Activated CD4-positive, CD25-positive, alpha-beta regulatory T cell (primary cell): Measurements from ENCODE around the gene RAD18.

ENCODE experiments used
- DNase-seq, 4 experiments: peaks; one replicate each; lab custom pipeline; 2025; lab: John Stamatoyannopoulos, UW

Gene RAD18

DNA sequence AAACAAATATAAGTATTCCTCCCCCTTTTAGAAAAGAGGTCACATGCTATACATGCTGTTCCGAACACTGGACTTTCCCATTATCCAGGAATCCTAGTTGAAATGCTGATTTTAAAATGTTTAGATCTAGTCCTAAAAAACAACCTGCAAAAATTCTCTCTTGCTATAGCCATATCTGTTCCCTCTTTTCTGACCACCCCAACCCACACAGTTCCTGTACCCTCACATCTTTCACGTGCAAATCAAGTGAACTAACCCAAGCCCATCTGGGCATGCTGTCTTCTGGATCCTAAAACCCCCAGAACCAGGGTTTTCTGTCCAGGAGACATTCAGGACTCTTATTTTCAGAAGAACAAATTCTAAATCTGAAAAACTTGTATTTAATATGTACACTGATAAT, 67.4 kb downstream of the RAD18 start:
- DNase-seq, result no peak

DNA sequence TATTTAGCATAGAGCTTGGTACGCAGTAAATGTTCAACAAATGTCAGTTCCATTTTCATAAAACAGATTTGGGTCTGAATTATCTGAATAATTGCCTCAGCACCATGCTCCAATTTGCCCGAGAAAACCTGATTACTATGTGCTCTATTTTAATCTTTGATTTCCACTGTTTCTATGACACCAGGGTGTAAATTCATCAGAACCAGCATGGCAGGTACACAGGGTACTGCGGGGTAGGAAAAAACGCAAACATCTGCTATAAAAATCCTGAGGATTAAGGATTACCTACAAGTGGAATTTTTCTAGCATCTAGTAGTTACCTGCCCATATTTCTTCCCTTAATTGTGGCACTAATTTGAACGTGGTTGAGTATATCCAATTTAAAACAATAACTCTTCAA, 70.3 kb downstream of the RAD18 start:
- no peak for DNase-seq

DNA sequence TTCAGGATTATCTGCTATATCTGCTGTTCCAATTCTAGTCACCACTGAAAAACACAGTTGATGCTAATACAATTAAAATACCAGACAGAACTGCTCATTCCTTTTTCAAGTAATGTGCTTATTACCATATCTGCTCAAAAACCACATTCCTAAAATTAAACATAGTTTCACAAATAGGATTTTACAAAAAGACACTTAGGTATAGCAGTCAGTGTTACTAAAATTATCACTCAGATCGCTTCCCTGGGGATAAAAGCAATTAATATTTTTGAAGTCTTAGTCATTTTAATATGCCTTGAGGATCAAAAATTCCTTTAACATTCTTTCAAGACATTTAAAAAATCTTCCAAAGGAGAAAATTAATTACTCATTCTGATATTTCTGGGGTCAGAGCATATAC, 71.5 kb downstream of the RAD18 start:
- DNase-seq, result no peak

GRCh38 chr3:8891303-8891702, 72.0 kb downstream of the RAD18 start:
- DNase-seq, result no peak

DNA sequence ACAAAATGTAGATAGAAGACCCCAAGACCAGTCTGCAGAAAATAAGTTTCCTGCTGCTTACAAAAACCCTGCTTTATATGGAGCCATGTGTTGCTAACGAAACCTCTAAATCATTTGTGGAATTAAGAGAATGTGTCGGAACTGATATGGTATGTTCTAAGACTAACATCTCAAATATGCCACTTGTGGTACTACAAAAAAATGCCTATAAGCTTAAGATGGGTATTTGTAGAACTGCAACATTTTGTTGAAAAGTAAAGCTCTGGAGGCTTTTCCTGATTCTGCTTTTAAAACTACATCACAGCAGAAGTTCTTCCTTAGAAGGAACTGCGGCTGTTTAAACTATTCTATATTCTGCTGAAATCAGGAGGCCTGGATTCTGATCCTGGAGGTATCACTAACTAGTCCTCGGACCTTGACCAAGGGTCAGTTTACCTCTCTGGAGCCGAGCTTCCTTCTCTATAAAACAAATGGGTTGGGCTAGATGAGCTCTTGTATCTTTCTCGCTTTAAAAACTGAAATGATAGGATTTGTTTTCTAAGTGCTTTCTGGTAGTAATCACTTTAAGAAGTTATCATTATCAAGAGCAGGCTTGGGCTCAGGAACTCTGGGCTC, 74.9 kb downstream of the RAD18 start:
- DNase-seq, result no peak

GRCh38 chr3:8887435-8888300, 75.6 kb downstream of the RAD18 start:
- DNase-seq, result no peak

DNA sequence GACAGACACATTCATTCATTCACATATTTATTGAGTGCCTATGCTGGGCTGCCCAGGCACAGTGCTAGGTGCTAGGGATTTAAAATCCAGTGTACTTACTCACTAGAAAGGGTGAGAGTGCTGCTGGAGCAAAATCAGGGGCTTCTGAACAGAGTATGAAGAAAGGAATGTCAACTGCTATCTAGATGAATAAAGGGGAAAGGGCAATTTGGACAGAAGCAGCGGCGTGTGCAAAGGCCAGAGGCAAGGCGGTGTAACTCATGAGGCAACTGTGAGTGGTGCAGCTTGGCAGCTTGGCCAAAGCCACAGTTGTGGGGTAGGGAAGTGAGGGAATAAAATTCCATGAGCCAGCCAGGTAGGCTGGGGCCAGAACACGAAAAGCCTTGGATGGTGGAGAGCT, 76.7 kb downstream of the RAD18 start:
- DNase-seq, result no peak

DNA sequence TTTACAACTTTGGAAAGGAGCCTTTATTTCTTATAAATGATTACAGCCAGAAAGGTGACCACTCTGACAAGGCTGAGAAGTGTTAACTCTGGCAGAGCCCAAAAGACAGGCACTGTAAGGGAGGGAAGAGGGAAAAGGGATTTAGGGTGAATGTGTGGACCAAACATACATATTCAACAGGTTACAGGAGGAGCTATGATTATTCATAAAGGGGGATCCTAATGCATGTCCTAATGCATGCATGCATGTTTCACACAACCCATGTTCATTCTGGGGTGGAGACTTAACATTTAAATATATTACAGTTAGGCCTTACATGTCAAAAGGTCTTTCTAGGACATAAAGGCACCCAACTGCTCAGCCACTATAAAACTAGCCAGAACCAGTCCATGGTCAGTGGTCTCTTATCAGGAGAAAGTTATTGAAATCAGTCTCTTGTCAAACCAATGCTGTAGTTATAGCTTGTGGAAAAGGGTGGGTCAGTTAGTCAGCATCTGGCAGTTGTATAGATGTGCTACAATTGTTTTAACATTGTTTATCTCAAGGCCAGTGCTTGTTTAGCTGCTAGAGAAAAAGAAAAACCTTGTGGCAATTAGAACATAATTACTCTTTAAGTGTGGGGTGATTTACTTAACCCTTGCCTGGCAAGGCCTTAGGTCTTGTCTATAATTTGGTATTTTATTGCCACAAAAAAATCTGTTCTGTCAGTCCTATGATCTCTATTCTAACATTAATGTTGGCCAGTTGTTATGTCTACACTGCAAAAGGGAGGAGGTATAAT, 77.5 kb downstream of the RAD18 start:
- no peak for DNase-seq

GRCh38 chr3:8884630-8885290, 78.5 kb downstream of the RAD18 start:
- DNase-seq, result no peak

DNA sequence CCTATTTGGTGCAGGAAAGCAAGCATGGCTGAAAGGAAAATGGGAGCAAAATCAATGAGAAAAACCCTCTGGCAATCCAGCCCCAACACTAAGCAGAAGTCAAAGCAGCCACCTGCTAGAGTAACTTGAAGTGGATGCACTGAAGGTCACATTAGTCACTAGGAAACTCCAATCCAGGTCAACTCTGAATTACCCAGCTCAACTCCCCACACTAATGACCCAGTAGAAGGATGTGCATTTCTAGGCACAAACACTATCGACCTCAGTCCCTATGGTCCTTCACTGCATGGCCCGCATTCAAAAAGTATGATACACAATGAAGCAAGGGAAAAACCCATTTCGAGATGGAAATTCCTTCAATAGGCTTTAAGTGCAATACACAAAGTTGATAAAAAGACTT, 80.6 kb downstream of the RAD18 start:
- DNase-seq, result no peak

DNA sequence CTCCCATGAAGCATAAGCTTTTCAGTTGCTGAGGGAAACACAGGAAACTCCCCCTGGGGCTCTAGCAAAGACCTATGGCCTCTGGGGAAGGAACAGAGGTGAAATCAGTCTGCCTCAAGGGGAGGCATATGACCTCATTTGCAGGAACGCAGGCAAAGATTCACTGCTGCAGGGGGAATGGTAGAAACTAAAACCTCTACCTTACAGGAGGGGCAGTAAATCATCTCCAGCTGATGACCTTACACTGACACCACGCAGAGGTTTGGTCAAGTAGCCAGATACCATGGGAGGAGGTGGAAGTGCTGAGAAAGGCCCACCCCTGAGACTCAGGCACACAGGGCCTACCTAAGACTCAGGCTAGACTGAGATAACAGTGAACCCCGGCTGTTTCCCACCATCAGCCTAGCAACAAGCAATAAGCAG, 81.1 kb downstream of the RAD18 start:
- DNase-seq, result no peak

DNA sequence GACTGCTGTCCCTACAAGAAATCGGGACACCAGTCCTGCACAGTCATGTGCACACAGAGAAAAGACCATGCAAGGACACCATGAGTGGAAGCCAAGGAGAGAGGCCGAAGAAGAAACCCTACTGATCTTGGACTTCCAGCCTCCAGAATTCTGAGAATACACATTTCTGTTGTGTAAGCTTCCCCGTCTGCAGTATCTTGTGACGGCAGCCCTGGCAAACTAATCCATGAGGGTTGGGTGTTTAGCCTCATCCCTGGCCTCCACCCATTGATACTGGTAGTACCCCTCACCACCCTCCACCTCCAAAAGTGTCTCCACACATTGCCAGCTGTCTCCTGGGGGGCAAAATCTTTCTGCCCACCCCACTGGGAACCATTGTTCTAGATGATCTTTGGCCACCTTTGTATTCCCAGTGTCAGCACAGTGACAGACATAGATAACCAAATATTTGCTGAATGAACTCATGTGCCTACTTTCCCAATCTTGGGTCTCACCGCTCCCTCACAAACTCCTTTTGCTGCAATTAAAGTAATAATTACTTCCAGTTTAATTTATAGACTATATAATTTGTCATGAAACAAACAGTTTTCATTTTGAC, 83.8 kb downstream of the RAD18 start:
- no peak for DNase-seq

- DNase-seq, result no peak
Observed at GRCh38 chr3:8875836-8876235, 87.4 kb downstream of the RAD18 start.

DNA sequence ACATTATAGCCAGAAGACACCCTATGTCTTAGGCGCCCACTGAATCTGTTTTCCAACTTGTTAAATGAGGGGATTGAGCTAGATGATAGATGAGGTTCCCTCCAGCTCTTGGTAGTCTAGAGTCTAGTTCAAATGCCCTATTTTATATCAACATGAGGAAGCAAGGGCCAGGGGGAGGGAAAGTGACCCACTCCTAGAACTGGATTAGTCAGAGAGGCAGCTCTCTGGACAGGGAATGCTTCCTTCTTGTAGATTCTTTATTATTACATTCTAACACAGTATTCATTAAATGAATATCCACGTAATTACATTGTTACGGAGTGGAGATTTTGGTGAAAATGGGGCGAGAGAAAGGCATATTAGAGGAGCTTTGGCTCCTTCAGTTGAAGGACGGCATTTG, 89.5 kb downstream of the RAD18 start:
- no peak for DNase-seq

- DNase-seq, result no peak
Observed at GRCh38 chr3:8872261-8872660, 91.0 kb downstream of the RAD18 start.

DNA sequence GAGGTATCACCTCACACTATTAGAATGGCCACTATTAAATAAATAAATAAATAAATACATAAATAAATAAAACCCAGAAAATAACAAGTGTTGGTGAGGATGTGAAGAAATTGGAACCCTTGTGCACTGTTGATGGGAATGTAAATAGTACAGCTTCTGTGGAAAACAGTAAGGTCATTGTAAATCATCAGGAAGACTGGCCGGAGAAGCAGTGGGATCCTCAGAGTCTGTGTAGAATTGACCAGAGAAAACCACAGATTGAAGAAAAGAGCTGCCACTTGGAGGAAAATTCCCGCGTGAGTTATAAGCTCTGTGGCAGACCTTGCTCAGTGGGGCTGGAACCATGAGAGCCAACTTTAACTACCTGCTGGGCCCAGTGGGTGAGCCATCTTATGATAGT, 92.0 kb downstream of the RAD18 start:
- no peak for DNase-seq

GRCh38 chr3:8870134-8870533, 93.1 kb downstream of the RAD18 start:
- DNase-seq, result no peak

DNA sequence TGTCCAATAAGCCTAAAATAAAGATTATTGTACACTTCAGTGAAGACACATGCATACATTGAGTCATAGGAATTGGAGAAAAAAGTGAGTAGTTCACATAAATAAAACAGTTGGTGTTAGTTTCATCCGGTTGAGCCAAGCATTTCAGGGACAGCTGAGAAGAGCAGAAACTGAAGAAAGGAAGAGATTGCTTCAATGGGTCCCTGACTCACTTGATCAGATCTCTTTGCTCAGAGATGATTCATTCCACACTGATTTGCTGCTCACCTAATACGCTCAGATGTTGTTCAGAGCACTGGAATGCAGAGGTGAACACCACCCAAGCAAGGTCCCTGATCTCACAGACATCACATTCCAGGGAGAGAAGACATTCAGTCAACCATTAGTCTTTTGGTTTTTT, 93.7 kb downstream of the RAD18 start:
- DNase-seq, result no peak

GRCh38 chr3:8868996-8869395, 94.3 kb downstream of the RAD18 start:
- DNase-seq, result no peak

DNA sequence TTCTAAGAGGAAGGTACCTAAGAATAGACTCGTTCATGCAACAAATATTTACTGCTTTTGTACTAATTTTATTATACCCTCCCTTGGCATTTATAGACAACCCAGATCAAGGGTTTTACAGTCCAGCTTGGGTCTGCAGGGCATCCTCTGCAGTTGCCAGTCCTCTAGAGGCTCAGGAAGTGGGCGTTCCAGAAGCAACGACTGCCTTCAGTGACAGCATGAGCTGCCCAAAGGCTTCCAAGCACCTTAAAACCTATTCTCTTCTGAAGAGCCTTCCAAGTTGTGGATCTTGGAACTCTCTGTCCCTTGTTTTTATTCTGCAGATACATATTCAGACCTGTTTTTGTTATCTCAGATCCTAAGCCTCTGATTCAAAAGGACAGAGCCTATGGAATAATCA, 95.6 kb downstream of the RAD18 start:
- DNase-seq, result no peak

GRCh38 chr3:8865697-8866096, 97.6 kb downstream of the RAD18 start:
- no peak for DNase-seq
